NT2/D1 (cell line): ENCODE results near the gene HSPBP1.

Source experiments
- SUZ12 ChIP-seq: IDR thresholded peaks from 2 replicates; pipeline ENCODE4 v1.6.1; 2011; ENCODE audit not compliant: insufficient read length, insufficient read depth; ENCODE audit errors: extremely low read depth
- YY1 ChIP-seq: IDR thresholded peaks from 2 replicates; pipeline ENCODE4 v1.6.1; 2011; ENCODE audit not compliant: insufficient read length, insufficient read depth

DNA sequence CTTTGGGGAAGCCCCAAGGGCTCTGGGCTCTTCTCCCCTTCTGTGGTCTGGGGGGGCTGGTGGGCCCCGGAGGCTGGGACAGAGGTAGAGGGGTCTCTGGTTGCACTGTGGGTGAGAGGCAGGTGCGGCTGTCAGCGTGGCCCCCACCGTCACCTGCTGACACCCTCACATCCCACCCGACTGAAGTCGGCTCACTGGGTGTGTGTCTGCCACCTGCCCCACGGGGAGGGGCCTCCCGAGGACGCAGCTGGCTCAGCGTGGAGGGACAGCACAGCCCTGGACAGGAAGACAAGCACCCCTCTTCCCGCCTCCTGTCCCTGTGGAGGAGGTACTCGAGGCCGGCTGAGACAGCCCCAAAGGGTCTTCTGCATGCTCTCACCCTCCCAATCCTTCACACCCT is 49.1 kb downstream of the HSPBP1 start:
- TF ChIP-seq YY1 (no peak), SUZ12 (no peak)
